NCI-H524 (cell line): ENCODE data around the gene MYEOV.

ENCODE experiments used
- DNase-seq, 2 experiments: peaks; one replicate each; lab custom pipeline; 2025; lab: John Stamatoyannopoulos, UW

The MYEOV gene

GRCh38 chr11:69317401-69318092, 23.6 kb downstream of the MYEOV start:
- DNase-seq: no peak

- DNase-seq: no peak
These were observed 24.1 kb downstream of the MYEOV start for GRCh38 chr11:69318093-69318420.

- no peak for DNase-seq
These were observed 25.5 kb downstream of the MYEOV start for GRCh38 chr11:69319255-69320106.

GRCh38 chr11:69320326-69320725, 26.4 kb downstream of the MYEOV start:
- DNase-seq: no peak

GRCh38 chr11:69320756-69321741, 27.1 kb downstream of the MYEOV start:
- DNase-seq: no peak

GRCh38 chr11:69321877-69322361, 28.0 kb downstream of the MYEOV start:
- DNase-seq: peak in 1 of 2 experiments; percentile 49

GRCh38 chr11:69325446-69325845, 31.5 kb downstream of the MYEOV start:
- no peak for DNase-seq

- no peak for DNase-seq
These were observed 32.8 kb downstream of the MYEOV start for GRCh38 chr11:69326622-69327219.

- DNase-seq: no peak
These were observed 33.8 kb downstream of the MYEOV start for GRCh38 chr11:69327741-69328191.

- DNase-seq: no peak
These were observed 34.3 kb downstream of the MYEOV start for GRCh38 chr11:69328231-69328630.

- no peak for DNase-seq
These were observed 35.6 kb downstream of the MYEOV start for GRCh38 chr11:69329581-69329980.

GRCh38 chr11:69330330-69330729, 36.4 kb downstream of the MYEOV start:
- DNase-seq: no peak

GRCh38 chr11:69333149-69333710, 39.3 kb downstream of the MYEOV start:
- DNase-seq: no peak

- no peak for DNase-seq
These were observed 39.9 kb downstream of the MYEOV start for GRCh38 chr11:69333879-69334278.

- DNase-seq: no peak
These were observed 41.2 kb downstream of the MYEOV start for GRCh38 chr11:69335007-69335780.

GRCh38 chr11:69335781-69336405, 41.9 kb downstream of the MYEOV start:
- DNase-seq: no peak

GRCh38 chr11:69337211-69337721, 43.3 kb downstream of the MYEOV start:
- no peak for DNase-seq

GRCh38 chr11:69339041-69339733, 45.2 kb downstream of the MYEOV start:
- DNase-seq: no peak

- DNase-seq: no peak
These were observed 46.1 kb downstream of the MYEOV start for GRCh38 chr11:69339983-69340565.
